ENCODE data around the gene OTOA.
"Not testable (repeated sequence)": the region's sequence is repeated elsewhere in the genome, so short reads cannot be mapped to it uniquely, and the experiment has no call there.

The OTOA gene

GRCh38 chr16:21646091-21646490, 17.7 kb upstream of the OTOA start:
- no peak overlapping the region for H3K9ac ChIP-seq (ENCODE audit: insufficient read length)
- DNase-seq (ENCODE audit: low read depth, low spot score): no peak
- H3K4me3 ChIP-seq: no peak overlapping the region
- H3K36me3 ChIP-seq (ENCODE audit: insufficient read depth, low read length): peaks cover 4% of the 10 kb centered on the region; the same call in 1 of the 2 replicates
- H3K27ac ChIP-seq: no peak overlapping the region
- TF ChIP-seq FOXP2 (optimal IDR thresholded peaks at IDR 0.05; ENCODE audit: control extremely low read depth, extremely low read length, insufficient read depth) (no peak), POLR2AphosphoS5 (IDR thresholded peaks at IDR 0.05; ENCODE audit: borderline replicate concordance, low read depth, low read length) (no peak)
- H3K9me3 ChIP-seq (ENCODE audit: low read depth, low read length): no peaks in the 10 kb centered on the region

- H3K4me3 ChIP-seq: no peak overlapping the region
- H3K27ac ChIP-seq: no peak overlapping the region
- H3K9me3 ChIP-seq (ENCODE audit: low read depth, low read length): no peaks in the 10 kb centered on the region
- no peak for TF ChIP-seq FOXP2 (optimal IDR thresholded peaks at IDR 0.05; ENCODE audit: control extremely low read depth, extremely low read length, insufficient read depth)
- no peak for TF ChIP-seq EZH2 (IDR thresholded peaks at IDR 0.05)
- TF ChIP-seq POLR2AphosphoS5 (IDR thresholded peaks at IDR 0.05; ENCODE audit: borderline replicate concordance, low read depth, low read length): no peak
- no peak for DNase-seq (ENCODE audit: low read depth, low spot score)
- peaks cover 4% of the 10 kb centered on the region; the same call in 1 of the 2 replicates for H3K36me3 ChIP-seq (ENCODE audit: insufficient read depth, low read length)
- H3K9ac ChIP-seq (ENCODE audit: insufficient read length): no peak overlapping the region
Measured at GRCh38 chr16:21646721-21647561, 16.8 kb upstream of the OTOA start.

- Histone ChIP-seq H3K36me3 (ENCODE audit: insufficient read depth, low read length) (peaks cover 4% of the 10 kb centered on the region; the same call in 1 of the 2 replicates), H3K9me3 (ENCODE audit: low read depth, low read length) (no peaks in the 10 kb centered on the region), H3K27ac (no peak overlapping the region), H3K9ac (ENCODE audit: insufficient read length) (no peak overlapping the region), H3K4me3 (no peak overlapping the region)
- no peak for TF ChIP-seq EZH2 (IDR thresholded peaks at IDR 0.05)
- TF ChIP-seq POLR2AphosphoS5 (IDR thresholded peaks at IDR 0.05; ENCODE audit: borderline replicate concordance, low read depth, low read length): no peak
- no peak for TF ChIP-seq FOXP2 (optimal IDR thresholded peaks at IDR 0.05; ENCODE audit: control extremely low read depth, extremely low read length, insufficient read depth)
- DNase-seq (ENCODE audit: low read depth, low spot score): no peak
Measured at GRCh38 chr16:21647562-21648164, 16.1 kb upstream of the OTOA start.

GRCh38 chr16:21649826-21650406, 13.9 kb upstream of the OTOA start:
- DNase-seq (ENCODE audit: low read depth, low spot score); H3K9me3 ChIP-seq (ENCODE audit: low read depth, low read length); H3K27ac ChIP-seq; H3K9ac ChIP-seq (ENCODE audit: insufficient read length); H3K4me3 ChIP-seq; H3K36me3 ChIP-seq (ENCODE audit: insufficient read depth, low read length): not testable (repeated sequence)

- Histone ChIP-seq H3K9me3 (ENCODE audit: low read depth, low read length) (no peaks in the 10 kb centered on the region), H3K27ac (no peak overlapping the region), H3K4me3 (no peak overlapping the region), H3K9ac (ENCODE audit: insufficient read length) (no peak overlapping the region), H3K36me3 (ENCODE audit: insufficient read depth, low read length) (peaks cover 15% of the 10 kb centered on the region)
- no peak for TF ChIP-seq POLR2AphosphoS5 (IDR thresholded peaks at IDR 0.05; ENCODE audit: borderline replicate concordance, low read depth, low read length)
- no peak for TF ChIP-seq FOXP2 (optimal IDR thresholded peaks at IDR 0.05; ENCODE audit: control extremely low read depth, extremely low read length, insufficient read depth)
- no peak for TF ChIP-seq EZH2 (IDR thresholded peaks at IDR 0.05)
- no peak for DNase-seq (ENCODE audit: low read depth, low spot score)
Measured at GRCh38 chr16:21650521-21650920, 13.2 kb upstream of the OTOA start.

GRCh38 chr16:21651515-21651914, 12.3 kb upstream of the OTOA start:
- TF ChIP-seq EZH2 (IDR thresholded peaks at IDR 0.05): no peak
- no peak for TF ChIP-seq POLR2AphosphoS5 (IDR thresholded peaks at IDR 0.05; ENCODE audit: borderline replicate concordance, low read depth, low read length)
- TF ChIP-seq FOXP2 (optimal IDR thresholded peaks at IDR 0.05; ENCODE audit: control extremely low read depth, extremely low read length, insufficient read depth): no peak
- Histone ChIP-seq H3K27ac (no peak overlapping the region), H3K9ac (ENCODE audit: insufficient read length) (no peak overlapping the region), H3K9me3 (ENCODE audit: low read depth, low read length) (no peaks in the 10 kb centered on the region), H3K36me3 (ENCODE audit: insufficient read depth, low read length) (peaks cover 23% of the 10 kb centered on the region), H3K4me3 (no peak overlapping the region)
- DNase-seq (ENCODE audit: low read depth, low spot score): no peak

GRCh38 chr16:21652453-21652852, 11.3 kb upstream of the OTOA start, which contains the start of gene IGSF6:
IGSF6 (minus strand) TSS chr16:21652608; CDS start chr16:21652598, 10 bp downstream.
- TF ChIP-seq EZH2 (IDR thresholded peaks at IDR 0.05): no peak
- no peak for TF ChIP-seq FOXP2 (optimal IDR thresholded peaks at IDR 0.05; ENCODE audit: control extremely low read depth, extremely low read length, insufficient read depth)
- no peak for TF ChIP-seq POLR2AphosphoS5 (IDR thresholded peaks at IDR 0.05; ENCODE audit: borderline replicate concordance, low read depth, low read length)
- Histone ChIP-seq H3K9me3 (ENCODE audit: low read depth, low read length) (no peaks in the 10 kb centered on the region), H3K4me3 (no peak within 1 kb of the TSS), H3K9ac (ENCODE audit: insufficient read length) (no peak within 1 kb of the TSS), H3K36me3 (ENCODE audit: insufficient read depth, low read length) (peaks cover 21% of the 10 kb centered on the region), H3K27ac (no peak within 1 kb of the TSS)
- DNase-seq (ENCODE audit: low read depth, low spot score): no peak

- no peak for DNase-seq (ENCODE audit: low read depth, low spot score)
- Histone ChIP-seq H3K27ac (no peak overlapping the region), H3K36me3 (ENCODE audit: insufficient read depth, low read length) (peaks cover 21% of the 10 kb centered on the region), H3K4me3 (no peak overlapping the region), H3K9me3 (ENCODE audit: low read depth, low read length) (no peaks in the 10 kb centered on the region), H3K9ac (ENCODE audit: insufficient read length) (no peak overlapping the region)
- TF ChIP-seq POLR2AphosphoS5 (IDR thresholded peaks at IDR 0.05; ENCODE audit: borderline replicate concordance, low read depth, low read length): no peak
- no peak for TF ChIP-seq FOXP2 (optimal IDR thresholded peaks at IDR 0.05; ENCODE audit: control extremely low read depth, extremely low read length, insufficient read depth)
- TF ChIP-seq EZH2 (IDR thresholded peaks at IDR 0.05): no peak
Measured at GRCh38 chr16:21653571-21653970, 10.2 kb upstream of the OTOA start.

All from SK-N-MC (cell line).